SU-DHL-6 (cell line): Measurements from ENCODE around the gene ARHGEF17.

Experiments used
- H2AFZ ChIP-seq: fragments of 200-600 bp; sonication (generic); 2 replicates; pipeline ENCODE4 v1.6.1; 2014; ENCODE audit warnings: low read depth, mild to moderate bottlenecking, moderate library complexity, mixed read lengths, antibody characterized with exemption, low read length; ENCODE audit not compliant: severe bottlenecking
- H3F3A ChIP-seq: fragments of 200-600 bp; shearing (Covaris generic); 2 replicates; pipeline ENCODE4 v1.6.0; 2016; ENCODE audit warnings: antibody characterized with exemption, mild to moderate bottlenecking; ENCODE audit not compliant: insufficient read depth
- H3K27ac ChIP-seq: fragments of 200-600 bp; sonication (generic); 2 replicates; pipeline ENCODE4 v1.5.1; 2016; ENCODE audit warnings: low read depth, mild to moderate bottlenecking, low read length, moderate library complexity, mixed read lengths
- H3K27me3 ChIP-seq: fragments of 200-600 bp; sonication (generic), shearing (Covaris generic); 2 replicates; pipeline ENCODE4 v1.6.0; 2014; ENCODE audit warnings: mild to moderate bottlenecking, low read length
- H3K36me3 ChIP-seq: fragments of 200-600 bp; sonication (generic); 2 replicates; pipeline ENCODE4 v1.6.1; 2014; ENCODE audit warnings: mild to moderate bottlenecking, low read length, mixed read lengths
- H3K4me2 ChIP-seq: fragments of 300-600, 200-600 bp; shearing (Covaris generic), sonication (generic); 2 replicates; pipeline ENCODE4 v1.6.0; 2014; ENCODE audit warnings: low read length, low read depth, mild to moderate bottlenecking; ENCODE audit not compliant: poor library complexity, severe bottlenecking
- H3K4me3 ChIP-seq: fragments of 200-600 bp; sonication (generic); 2 replicates; pipeline ENCODE4 v1.5.1; 2014; ENCODE audit warnings: antibody characterized with exemption, low read length, mild to moderate bottlenecking, mixed read lengths; ENCODE audit not compliant: insufficient read depth, poor library complexity, severe bottlenecking
- H3K79me2 ChIP-seq: fragments of 200-600 bp; sonication (generic); 2 replicates; pipeline ENCODE4 v1.6.1; 2014; ENCODE audit warnings: mild to moderate bottlenecking, low read length, moderate library complexity; ENCODE audit not compliant: insufficient read depth
- H3K9ac ChIP-seq: fragments of 200-600 bp; sonication (generic); 2 replicates; pipeline ENCODE4 v1.7.0; 2014; ENCODE audit warnings: mild to moderate bottlenecking, low read length
- H3K9me2 ChIP-seq: fragments of 200-600 bp; sonication (generic); replicated peaks from 2 replicates; pipeline ENCODE4 v1.6.1; 2014; ENCODE audit warnings: low read length; ENCODE audit not compliant: insufficient read depth
- H3K9me3 ChIP-seq: fragments of 200-600 bp; sonication (generic); 2 replicates; pipeline ENCODE4 v1.6.1; 2014; ENCODE audit warnings: low read length, mixed read lengths; ENCODE audit not compliant: insufficient read depth
- H4K20me1 ChIP-seq: fragments of 200-600 bp; sonication (generic); 2 replicates; pipeline ENCODE4 v1.6.1; 2014; ENCODE audit warnings: low read depth, mild to moderate bottlenecking, antibody characterized with exemption, low read length, moderate library complexity, mixed read lengths
- CTCF ChIP-seq: fragments of 200-600 bp; sonication (generic); IDR thresholded peaks from one replicate; pipeline ENCODE4 v1.5.1; 2017; ENCODE audit warnings: antibody characterized with exemption, mild to moderate bottlenecking, low read length, moderate library complexity; ENCODE audit not compliant: insufficient read depth, poor library complexity, severe bottlenecking
- EZH2phosphoT487 ChIP-seq: fragments of 200-600 bp; sonication (generic), shearing (Covaris generic); conservative IDR thresholded peaks from 2 replicates; pipeline ENCODE4 v1.6.1; 2018; ENCODE audit warnings: mild to moderate bottlenecking, antibody characterized with exemption, low read length, moderate library complexity, mixed read lengths

The ARHGEF17 gene

GRCh38 chr11:73412308-73412707, 104.2 kb downstream of the ARHGEF17 start:
- H4K20me1 ChIP-seq: no peaks in the 10 kb centered on the region
- no peak overlapping the region for H3K4me3 ChIP-seq
- H3K9me3 ChIP-seq: no peaks in the 10 kb centered on the region
- H3F3A ChIP-seq: no peaks in the 10 kb centered on the region
- no peak overlapping the region for H2AFZ ChIP-seq
- no peak overlapping the region for H3K9ac ChIP-seq
- TF ChIP-seq CTCF (no peak), EZH2phosphoT487 (no peak)
- no peaks in the 10 kb centered on the region for H3K9me2 ChIP-seq
- H3K79me2 ChIP-seq: no peaks in the 10 kb centered on the region
- no peaks in the 10 kb centered on the region for H3K36me3 ChIP-seq
- no peak overlapping the region for H3K4me2 ChIP-seq
- no peaks in the 10 kb centered on the region for H3K27me3 ChIP-seq
- H3K27ac ChIP-seq: no peak overlapping the region

GRCh38 chr11:73413256-73413655, 105.2 kb downstream of the ARHGEF17 start:
- Histone ChIP-seq H3K27ac (no peak overlapping the region), H4K20me1 (no peaks in the 10 kb centered on the region), H3K9ac (no peak overlapping the region), H3K36me3 (no peaks in the 10 kb centered on the region), H3K9me2 (no peaks in the 10 kb centered on the region), H3K4me3 (no peak overlapping the region), H3K27me3 (no peaks in the 10 kb centered on the region), H3F3A (no peaks in the 10 kb centered on the region), H2AFZ (no peak overlapping the region), H3K9me3 (no peaks in the 10 kb centered on the region), H3K4me2 (no peak overlapping the region), H3K79me2 (no peaks in the 10 kb centered on the region)
- no peak for TF ChIP-seq EZH2phosphoT487
- TF ChIP-seq CTCF: no peak

GRCh38 chr11:73414977-73415651, 107.0 kb downstream of the ARHGEF17 start:
- H3K4me3 ChIP-seq: no peak overlapping the region
- H3K4me2 ChIP-seq: no peak overlapping the region
- no peaks in the 10 kb centered on the region for H3K79me2 ChIP-seq
- no peaks in the 10 kb centered on the region for H3K36me3 ChIP-seq
- H3K27me3 ChIP-seq: no peaks in the 10 kb centered on the region
- H3K27ac ChIP-seq: no peak overlapping the region
- H2AFZ ChIP-seq: no peak overlapping the region
- no peak for TF ChIP-seq EZH2phosphoT487
- TF ChIP-seq CTCF: no peak
- no peaks in the 10 kb centered on the region for H3F3A ChIP-seq
- no peak overlapping the region for H3K9ac ChIP-seq
- no peaks in the 10 kb centered on the region for H3K9me2 ChIP-seq
- H4K20me1 ChIP-seq: no peaks in the 10 kb centered on the region
- H3K9me3 ChIP-seq: no peaks in the 10 kb centered on the region
